Vagina (tissue), 2 donors: ENCODE data around the gene MSX2. TPM values are rescaled to one million over a fixed set of nuclear protein-coding genes. Genes with fewer than 3 reads are reported as not detected.

Source experiments
- DNase-seq, 2 donors: peaks; one replicate each; pipeline ENCODE4 v3.0.0-alpha.2; 2017; ENCODE audit errors: extremely low spot score in 2 of 2
- H3K27ac ChIP-seq: fragments of 200-600 bp; sonication (generic); one replicate; pipeline ENCODE4 v1.5.1; 2019
- H3K27me3 ChIP-seq: fragments of 200-600 bp; sonication (generic); one replicate; pipeline ENCODE4 v1.5.1; 2019
- H3K36me3 ChIP-seq, 2 donors: fragments of 200-600 bp; sonication (generic); one replicate each; pipeline ENCODE4 v1.5.1; 2017 to 2019
- H3K4me1 ChIP-seq: fragments of 200-600 bp; sonication (generic); one replicate; pipeline ENCODE4 v1.5.1; 2019
- H3K4me3 ChIP-seq, 2 donors: fragments of 200-600 bp; sonication (generic); 1 replicate in 1 of 2; 2 replicates in 1 of 2; pipeline ENCODE4 v1.5.1; 2016 to 2019
- H3K9me3 ChIP-seq: fragments of 200-600 bp; sonication (generic); one replicate; pipeline ENCODE4 v1.5.1; 2019
- POLR2A ChIP-seq, 2 donors: fragments of 450-650 bp; IDR thresholded peaks; one replicate each; pipeline ENCODE4 v1.6.1; 2017; ENCODE audit warnings: antibody characterized with exemption in 2 of 2, mild to moderate bottlenecking in 2 of 2, moderate library complexity in 2 of 2
- POLR2AphosphoS5 ChIP-seq, 2 donors: sonication (generic); formaldehyde crosslinking; IDR thresholded peaks; one replicate each; pipeline ENCODE4 v1.9.0; 2017; ENCODE audit warnings: antibody characterized with exemption in 2 of 2, mild to moderate bottlenecking in 2 of 2, low read depth in 1 of 2; ENCODE audit not compliant: insufficient read depth in 1 of 2
- intact Hi-C: fragments of 100-400 bp; cut with DNase I; formaldehyde crosslinking; loops from one replicate; pipeline ENCODE4 v1.15.1; 2023
- total RNA-seq: library from RNA; depleted of rRNA; stranded (reverse); fragments of >200 nt; gene quantifications from one replicate; pipeline ENCODE4 v1.2.3, GENCODE V29; 2016
- TF ChIP-seq, protein P1 (sequence below), 3 experiments: fragments of 450-650 bp in 2 of 3; fragments of 200-600 bp in 1 of 3; sonication (generic) in 1 of 3; IDR thresholded peaks; one replicate each; pipeline ENCODE4 v1.5.1; 2017 to 2019; ENCODE audit warnings: antibody characterized with exemption in 3 of 3, mild to moderate bottlenecking in 2 of 3, moderate library complexity in 2 of 3

The MSX2 gene
- total RNA-seq, 1 donor from 2014 or later, result 1.2 TPM

DNA sequence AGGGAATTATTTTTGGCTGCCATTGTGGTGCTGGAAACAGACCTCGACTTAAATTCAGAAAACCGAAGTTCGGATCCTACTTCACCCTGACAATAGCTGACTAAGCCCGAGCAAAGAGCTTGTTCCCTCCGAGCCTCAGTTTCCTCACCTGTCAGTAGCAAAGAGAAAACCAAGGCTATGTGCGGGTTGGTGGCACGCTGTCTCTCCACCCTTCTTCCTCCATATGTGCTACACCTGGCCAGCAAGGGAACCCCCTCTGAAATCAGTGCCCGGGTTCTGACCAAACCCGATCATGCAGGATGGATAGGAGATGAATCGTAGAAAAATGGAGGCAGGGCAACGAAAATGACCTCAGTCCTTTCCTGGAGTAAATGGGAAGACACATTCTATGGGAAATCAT, 16.7 kb upstream of the MSX2 start:
- TF ChIP-seq POLR2AphosphoS5 (IDR thresholded peaks at IDR 0.05; ENCODE audit: insufficient read depth in 1 of 2, low read depth in 1 of 2) (no peak), POLR2A (IDR thresholded peaks at IDR 0.05) (no peak)
- TF ChIP-seq, protein P1, sequence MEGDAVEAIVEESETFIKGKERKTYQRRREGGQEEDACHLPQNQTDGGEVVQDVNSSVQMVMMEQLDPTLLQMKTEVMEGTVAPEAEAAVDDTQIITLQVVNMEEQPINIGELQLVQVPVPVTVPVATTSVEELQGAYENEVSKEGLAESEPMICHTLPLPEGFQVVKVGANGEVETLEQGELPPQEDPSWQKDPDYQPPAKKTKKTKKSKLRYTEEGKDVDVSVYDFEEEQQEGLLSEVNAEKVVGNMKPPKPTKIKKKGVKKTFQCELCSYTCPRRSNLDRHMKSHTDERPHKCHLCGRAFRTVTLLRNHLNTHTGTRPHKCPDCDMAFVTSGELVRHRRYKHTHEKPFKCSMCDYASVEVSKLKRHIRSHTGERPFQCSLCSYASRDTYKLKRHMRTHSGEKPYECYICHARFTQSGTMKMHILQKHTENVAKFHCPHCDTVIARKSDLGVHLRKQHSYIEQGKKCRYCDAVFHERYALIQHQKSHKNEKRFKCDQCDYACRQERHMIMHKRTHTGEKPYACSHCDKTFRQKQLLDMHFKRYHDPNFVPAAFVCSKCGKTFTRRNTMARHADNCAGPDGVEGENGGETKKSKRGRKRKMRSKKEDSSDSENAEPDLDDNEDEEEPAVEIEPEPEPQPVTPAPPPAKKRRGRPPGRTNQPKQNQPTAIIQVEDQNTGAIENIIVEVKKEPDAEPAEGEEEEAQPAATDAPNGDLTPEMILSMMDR (IDR thresholded peaks at IDR 0.05), result no peak
- H3K4me3 ChIP-seq, result no peak overlapping the region
- no peaks in the 10 kb centered on the region for H3K36me3 ChIP-seq
- no peaks in the 10 kb centered on the region for H3K4me1 ChIP-seq
- no peaks in the 10 kb centered on the region for H3K27me3 ChIP-seq
- no peaks in the 10 kb centered on the region for H3K9me3 ChIP-seq
- H3K27ac ChIP-seq, result no peak overlapping the region
- no peak for DNase-seq
- intact Hi-C loops, result no loop called here

DNA sequence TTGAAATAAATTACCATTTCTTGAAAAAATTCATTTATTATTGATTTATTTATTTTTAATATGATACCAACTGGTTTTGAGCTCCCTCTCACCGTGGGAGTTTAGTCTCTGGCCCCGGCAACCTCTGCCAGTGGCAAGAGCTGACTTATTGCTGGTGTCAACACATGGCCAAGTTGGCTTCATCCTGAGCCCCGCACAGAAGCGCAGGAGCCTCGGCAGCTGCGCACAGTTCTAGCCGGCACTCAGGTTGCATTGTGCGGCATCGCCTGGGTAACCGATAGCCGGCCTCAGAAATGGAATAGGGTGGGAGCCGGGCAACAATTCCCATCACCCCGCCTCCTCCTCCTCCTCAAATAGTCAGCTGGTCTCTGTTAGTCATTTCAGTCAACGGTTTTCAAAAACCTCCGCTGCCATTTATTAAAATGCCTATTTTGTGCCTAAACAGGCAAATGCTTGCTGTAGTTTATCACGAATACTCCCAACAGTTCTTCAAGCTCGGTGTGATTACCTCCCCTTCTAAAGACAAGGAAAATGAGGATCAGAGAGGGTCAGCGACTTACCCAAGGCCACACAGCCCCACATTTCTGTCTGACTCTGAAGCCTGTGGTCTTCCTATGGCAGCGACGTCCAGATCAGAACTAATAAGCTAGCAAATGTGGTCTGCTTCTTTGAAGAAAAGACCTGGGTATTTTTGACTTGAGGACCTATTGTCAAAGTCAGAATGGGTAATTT, 15.7 kb upstream of the MSX2 start:
- Histone ChIP-seq H3K9me3 (no peaks in the 10 kb centered on the region), H3K27ac (no peak overlapping the region), H3K36me3 (no peaks in the 10 kb centered on the region), H3K27me3 (no peaks in the 10 kb centered on the region), H3K4me3 (no peak overlapping the region), H3K4me1 (no peaks in the 10 kb centered on the region)
- intact Hi-C loops, result no loop called here
- TF ChIP-seq POLR2A (IDR thresholded peaks at IDR 0.05) (no peak), POLR2AphosphoS5 (IDR thresholded peaks at IDR 0.05; ENCODE audit: insufficient read depth in 1 of 2, low read depth in 1 of 2) (no peak)
- TF ChIP-seq, protein P1 (IDR thresholded peaks at IDR 0.05), result no peak
- no peak for DNase-seq

DNA sequence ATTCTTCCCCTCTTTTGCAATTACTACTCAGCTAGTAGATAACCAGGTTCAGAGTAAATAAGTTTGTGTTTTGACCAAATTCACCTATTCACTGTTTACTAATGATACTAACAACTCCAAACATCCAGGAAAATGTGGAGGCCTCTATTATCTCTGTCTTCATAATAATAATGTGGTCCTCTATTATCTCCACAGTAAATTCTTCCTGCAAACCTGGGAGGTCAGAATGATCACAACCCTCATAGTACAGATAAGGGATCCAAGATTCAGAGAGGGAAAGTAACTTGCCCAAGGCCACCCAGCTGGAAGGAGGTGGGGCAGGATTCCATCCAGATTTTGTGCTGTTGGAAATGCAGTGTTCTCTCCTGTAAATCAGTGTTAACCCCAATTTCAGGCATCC, 9.6 kb upstream of the MSX2 start:
- no peak for DNase-seq
- H3K4me1 ChIP-seq, result no peaks in the 10 kb centered on the region
- no peak for TF ChIP-seq POLR2AphosphoS5 (IDR thresholded peaks at IDR 0.05; ENCODE audit: insufficient read depth in 1 of 2, low read depth in 1 of 2)
- TF ChIP-seq POLR2A (IDR thresholded peaks at IDR 0.05), result no peak
- TF ChIP-seq, protein P1 (IDR thresholded peaks at IDR 0.05), result no peak
- H3K27me3 ChIP-seq, result no peaks in the 10 kb centered on the region
- intact Hi-C loops, result no loop called here
- H3K9me3 ChIP-seq, result no peaks in the 10 kb centered on the region
- no peaks in the 10 kb centered on the region for H3K36me3 ChIP-seq
- H3K27ac ChIP-seq, result no peak overlapping the region
- no peak overlapping the region for H3K4me3 ChIP-seq

DNA sequence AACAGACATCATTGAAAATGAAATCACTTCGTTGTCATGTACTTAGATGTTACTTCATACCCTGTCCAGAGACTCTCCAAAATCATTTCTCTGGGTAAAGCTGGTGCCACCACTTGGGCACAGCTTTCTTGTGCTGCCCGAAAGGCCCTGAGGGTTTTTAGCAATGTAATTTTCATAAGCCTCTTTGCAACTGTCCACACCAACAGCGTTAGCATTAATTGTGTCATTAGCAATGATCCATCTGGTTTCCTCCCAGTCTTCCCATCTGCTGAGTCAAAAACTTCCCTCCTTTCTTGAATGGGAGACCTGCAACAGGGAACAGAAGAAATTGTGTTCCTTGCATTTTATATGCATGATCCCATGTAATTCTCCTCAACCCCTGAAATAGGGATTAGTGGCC, 8.6 kb upstream of the MSX2 start:
- no peaks in the 10 kb centered on the region for H3K36me3 ChIP-seq
- TF ChIP-seq, protein P1 (IDR thresholded peaks at IDR 0.05), result no peak
- TF ChIP-seq POLR2AphosphoS5 (IDR thresholded peaks at IDR 0.05; ENCODE audit: insufficient read depth in 1 of 2, low read depth in 1 of 2) (no peak), POLR2A (IDR thresholded peaks at IDR 0.05) (no peak)
- H3K27me3 ChIP-seq, result no peaks in the 10 kb centered on the region
- H3K27ac ChIP-seq, result no peak overlapping the region
- no peaks in the 10 kb centered on the region for H3K9me3 ChIP-seq
- intact Hi-C loops, result no loop called here
- H3K4me3 ChIP-seq, result no peak overlapping the region
- no peak for DNase-seq
- H3K4me1 ChIP-seq, result peaks cover 6% of the 10 kb centered on the region

DNA sequence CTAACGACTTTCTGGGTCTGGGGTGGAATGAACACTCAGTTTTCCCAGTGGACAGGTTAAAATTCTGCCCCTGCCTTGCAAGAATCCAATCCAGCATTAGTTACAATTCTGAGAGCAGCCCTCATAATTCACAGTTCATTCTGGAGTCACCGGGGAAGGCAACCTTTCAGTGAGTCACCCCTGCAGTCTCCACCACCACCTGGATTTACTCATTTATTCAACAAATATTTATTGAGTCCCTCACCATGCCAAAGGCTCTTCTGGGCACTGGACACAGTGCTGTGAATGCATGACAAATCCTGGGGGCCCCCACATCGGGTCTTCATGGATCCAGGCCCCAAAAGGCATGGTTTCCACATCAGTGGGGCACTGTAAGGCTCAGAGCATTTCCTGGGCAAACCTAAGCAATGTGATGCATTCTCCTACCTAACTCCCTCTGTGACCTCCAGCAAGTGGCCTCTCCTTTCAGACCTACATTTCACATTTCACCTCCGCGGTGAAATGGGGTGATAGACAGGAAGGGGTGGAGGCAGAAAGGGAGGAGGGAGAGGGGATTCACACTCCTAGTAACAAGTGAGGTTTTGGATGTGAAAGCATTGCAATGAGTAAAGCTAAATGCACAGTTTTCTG, 6.4 kb upstream of the MSX2 start:
- intact Hi-C loops, result no loop called here
- no peak for DNase-seq
- Histone ChIP-seq H3K36me3 (no peaks in the 10 kb centered on the region), H3K4me3 (no peak overlapping the region), H3K27ac (no peak overlapping the region), H3K27me3 (no peaks in the 10 kb centered on the region), H3K9me3 (no peaks in the 10 kb centered on the region), H3K4me1 (peaks cover 7% of the 10 kb centered on the region)
- TF ChIP-seq, protein P1 (IDR thresholded peaks at IDR 0.05), result no peak
- TF ChIP-seq POLR2AphosphoS5 (IDR thresholded peaks at IDR 0.05; ENCODE audit: insufficient read depth in 1 of 2, low read depth in 1 of 2), result no peak
- no peak for TF ChIP-seq POLR2A (IDR thresholded peaks at IDR 0.05)
